Measurements from ENCODE around the gene DENND1B. TPM values are rescaled to one million over a fixed set of nuclear protein-coding genes. Genes with fewer than 3 reads are reported as not detected.

The DENND1B gene
- total and polyA plus RNA-seq, 9 of the 15 experiments (the other 6 are each of a cell fraction or from before 2014, with no cell fraction given), result 2.1 to 12.1 (median 7.5) TPM

- TF ChIP-seq ETV6 (IDR thresholded peaks at IDR 0.05; ENCODE audit: borderline replicate concordance in 1 of 2, low read depth in 2 of 2, low read length in 1 of 2), result no peak
- TF ChIP-seq ETV6 (CRISPR knock-in tag; IDR thresholded peaks at IDR 0.05; ENCODE audit: borderline replicate concordance), result no peak
- peak; percentile 91 for TF ChIP-seq SPI1 (IDR thresholded peaks at IDR 0.05; ENCODE audit: borderline replicate concordance, low read depth, low read length)
- TF ChIP-seq ZNF655 (CRISPR knock-in tag; IDR thresholded peaks at IDR 0.05), result no peak
- TF ChIP-seq E2F3 (CRISPR knock-in tag; IDR thresholded peaks at IDR 0.05), result no peak
- no peak for TF ChIP-seq TGIF2 (CRISPR knock-in tag; IDR thresholded peaks at IDR 0.05)
- TF ChIP-seq ZNF165 (CRISPR knock-in tag; IDR thresholded peaks at IDR 0.05; ENCODE audit: borderline replicate concordance), result no peak
- TF ChIP-seq ZNF77 (CRISPR knock-in tag; IDR thresholded peaks at IDR 0.05), result no peak
- TF ChIP-seq ZNF184 (CRISPR knock-in tag; IDR thresholded peaks at IDR 0.05), result no peak
- TF ChIP-seq, protein P1, sequence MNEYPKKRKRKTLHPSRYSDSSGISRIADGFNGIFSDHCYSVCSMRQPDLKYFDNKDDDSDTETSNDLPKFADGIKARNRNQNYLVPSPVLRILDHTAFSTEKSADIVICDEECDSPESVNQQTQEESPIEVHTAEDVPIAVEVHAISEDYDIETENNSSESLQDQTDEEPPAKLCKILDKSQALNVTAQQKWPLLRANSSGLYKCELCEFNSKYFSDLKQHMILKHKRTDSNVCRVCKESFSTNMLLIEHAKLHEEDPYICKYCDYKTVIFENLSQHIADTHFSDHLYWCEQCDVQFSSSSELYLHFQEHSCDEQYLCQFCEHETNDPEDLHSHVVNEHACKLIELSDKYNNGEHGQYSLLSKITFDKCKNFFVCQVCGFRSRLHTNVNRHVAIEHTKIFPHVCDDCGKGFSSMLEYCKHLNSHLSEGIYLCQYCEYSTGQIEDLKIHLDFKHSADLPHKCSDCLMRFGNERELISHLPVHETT (CRISPR knock-in tag; conservative IDR thresholded peaks at IDR 0.05 in 1 of 2, IDR thresholded peaks at IDR 0.05 in 1 of 2), result peak in 1 of 2 experiments; percentile 52; a peak in 2 of 4 replicates
- no peak for TF ChIP-seq ZNF3 (CRISPR knock-in tag; IDR thresholded peaks at IDR 0.05)
- TF ChIP-seq, protein P2, sequence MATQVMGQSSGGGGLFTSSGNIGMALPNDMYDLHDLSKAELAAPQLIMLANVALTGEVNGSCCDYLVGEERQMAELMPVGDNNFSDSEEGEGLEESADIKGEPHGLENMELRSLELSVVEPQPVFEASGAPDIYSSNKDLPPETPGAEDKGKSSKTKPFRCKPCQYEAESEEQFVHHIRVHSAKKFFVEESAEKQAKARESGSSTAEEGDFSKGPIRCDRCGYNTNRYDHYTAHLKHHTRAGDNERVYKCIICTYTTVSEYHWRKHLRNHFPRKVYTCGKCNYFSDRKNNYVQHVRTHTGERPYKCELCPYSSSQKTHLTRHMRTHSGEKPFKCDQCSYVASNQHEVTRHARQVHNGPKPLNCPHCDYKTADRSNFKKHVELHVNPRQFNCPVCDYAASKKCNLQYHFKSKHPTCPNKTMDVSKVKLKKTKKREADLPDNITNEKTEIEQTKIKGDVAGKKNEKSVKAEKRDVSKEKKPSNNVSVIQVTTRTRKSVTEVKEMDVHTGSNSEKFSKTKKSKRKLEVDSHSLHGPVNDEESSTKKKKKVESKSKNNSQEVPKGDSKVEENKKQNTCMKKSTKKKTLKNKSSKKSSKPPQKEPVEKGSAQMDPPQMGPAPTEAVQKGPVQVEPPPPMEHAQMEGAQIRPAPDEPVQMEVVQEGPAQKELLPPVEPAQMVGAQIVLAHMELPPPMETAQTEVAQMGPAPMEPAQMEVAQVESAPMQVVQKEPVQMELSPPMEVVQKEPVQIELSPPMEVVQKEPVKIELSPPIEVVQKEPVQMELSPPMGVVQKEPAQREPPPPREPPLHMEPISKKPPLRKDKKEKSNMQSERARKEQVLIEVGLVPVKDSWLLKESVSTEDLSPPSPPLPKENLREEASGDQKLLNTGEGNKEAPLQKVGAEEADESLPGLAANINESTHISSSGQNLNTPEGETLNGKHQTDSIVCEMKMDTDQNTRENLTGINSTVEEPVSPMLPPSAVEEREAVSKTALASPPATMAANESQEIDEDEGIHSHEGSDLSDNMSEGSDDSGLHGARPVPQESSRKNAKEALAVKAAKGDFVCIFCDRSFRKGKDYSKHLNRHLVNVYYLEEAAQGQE (IDR thresholded peaks at IDR 0.05; ENCODE audit: borderline replicate concordance), result peak; percentile 2; the same call in 1 of the 2 replicates
- TF ChIP-seq, protein P2 (CRISPR knock-in tag; IDR thresholded peaks at IDR 0.05; ENCODE audit: low read depth), result 0 out of 2 replicates have a peak, but pooled peaks have one; percentile 51
- TF ChIP-seq NBN (IDR thresholded peaks at IDR 0.05; ENCODE audit: low read depth), result no peak
- 0 out of 2 replicates have a peak, but pooled peaks have one; percentile 71 for TF ChIP-seq RBM14 (IDR thresholded peaks at IDR 0.05; ENCODE audit: borderline replicate concordance, insufficient read depth, low read depth, low read length)
- 0 out of 4 replicates have a peak, but pooled peaks have one; percentile 15 to 43 for TF ChIP-seq FOXK2 (conservative IDR thresholded peaks at IDR 0.05 in 1 of 2, IDR thresholded peaks at IDR 0.05 in 1 of 2; ENCODE audit: low read depth in 2 of 2)
Observed at GRCh38 chr1:197775282-197776262, at the start of gene DENND1B (continued).
